Stimulated activated CD4-positive, alpha-beta T cell treated with anti-CD3 and anti-CD28 coated beads, Interleukin-12 subunit alpha, Interleukin-12 subunit beta, amount 100 ng/mL, for 48 hours (primary cell): ENCODE data around the gene BMPER.

Experiments used
- DNase-seq, 3 donors: peaks; one replicate each; pipeline ENCODE4 v3.0.0-alpha.2; 2020; ENCODE audit warnings: low read depth in 2 of 3, low spot score in 1 of 3

BMPER gene

DNA sequence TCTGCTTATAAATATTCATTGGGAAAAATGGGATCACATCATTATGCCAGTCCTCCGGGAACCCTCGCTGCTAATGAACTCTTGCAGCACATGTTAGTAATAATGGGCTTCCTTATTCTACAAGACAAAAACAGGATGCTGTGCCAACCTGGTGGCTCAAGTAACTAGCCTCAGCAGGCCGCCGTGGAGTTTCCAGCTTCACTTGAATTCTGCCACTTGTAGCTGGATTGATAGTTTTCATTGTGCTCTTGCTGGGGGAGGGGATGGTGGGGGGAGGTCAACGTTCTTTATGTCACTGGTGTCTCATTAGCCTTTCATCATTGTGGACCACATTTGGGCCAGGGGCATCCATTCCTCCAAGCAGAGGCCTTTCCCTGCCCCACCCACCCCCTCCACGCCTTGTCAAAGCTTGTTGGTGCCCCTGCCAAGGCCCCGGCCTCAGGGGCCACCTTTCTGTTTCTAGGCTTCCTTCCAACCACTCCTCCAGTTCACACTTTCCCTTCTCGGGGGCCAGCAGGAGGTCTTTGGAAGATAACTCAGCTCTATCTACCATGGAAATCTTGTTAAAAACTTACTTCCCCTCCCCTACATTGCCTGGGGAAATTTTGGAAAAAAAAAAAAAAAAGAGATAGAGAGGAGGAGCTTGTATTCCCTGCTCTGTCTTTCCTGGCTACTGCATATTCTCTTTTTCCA lies 153.9 kb downstream of the BMPER start:
- DNase-seq: no peak

DNA sequence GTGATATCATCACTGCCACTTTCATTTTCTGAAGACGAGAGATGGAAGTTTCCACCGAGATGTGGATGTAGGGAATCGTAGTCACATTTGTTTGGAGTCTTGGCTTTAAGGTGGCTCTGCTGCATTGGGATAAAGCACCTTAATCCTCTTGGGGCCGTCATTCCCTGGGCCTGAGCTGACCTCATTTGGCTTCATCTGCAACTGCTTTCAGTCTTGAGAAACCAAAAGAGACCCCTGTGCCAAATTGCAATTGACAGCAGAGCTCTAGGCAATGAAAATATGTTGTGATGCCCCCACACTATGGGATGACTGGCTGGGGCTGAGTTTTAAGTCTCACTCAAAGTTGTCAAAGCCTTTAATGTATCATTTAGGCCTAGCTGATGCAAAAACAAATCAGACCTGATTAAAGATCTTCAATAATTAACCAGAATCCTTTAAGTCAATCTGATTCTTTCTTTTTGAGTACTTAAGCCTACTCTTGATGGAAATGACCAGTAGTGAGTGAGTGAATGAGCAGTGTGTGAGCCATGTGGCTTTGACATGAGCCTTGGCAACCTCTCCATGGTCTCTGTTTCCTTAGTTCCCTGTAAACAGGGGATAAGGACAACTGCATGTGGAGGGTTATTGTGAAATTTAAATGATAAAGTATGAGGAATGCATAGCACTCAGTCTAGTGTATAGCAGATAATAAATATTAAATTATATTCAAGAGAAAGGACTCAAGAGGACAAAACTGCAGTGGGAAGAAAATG lies 155.0 kb downstream of the BMPER start:
- no peak for DNase-seq

DNA sequence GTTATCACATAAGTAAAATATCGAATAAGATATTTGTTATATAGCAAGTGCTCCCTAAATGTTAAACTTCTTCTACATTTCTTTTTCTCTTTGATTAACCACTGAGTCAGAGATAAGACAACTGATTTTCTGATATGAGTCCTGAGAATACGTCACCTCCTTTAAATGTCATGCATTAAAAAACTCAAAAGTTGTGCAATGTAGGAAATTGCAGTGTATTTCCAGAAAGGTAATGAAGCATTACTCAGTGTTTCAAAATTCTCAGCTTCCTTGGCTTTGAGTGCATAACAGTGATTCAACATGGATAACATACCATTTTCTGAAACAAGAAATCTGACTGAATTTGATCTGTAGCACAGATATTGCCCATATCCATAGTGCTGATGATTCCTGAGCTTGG lies 155.8 kb downstream of the BMPER start:
- DNase-seq: no peak

DNA sequence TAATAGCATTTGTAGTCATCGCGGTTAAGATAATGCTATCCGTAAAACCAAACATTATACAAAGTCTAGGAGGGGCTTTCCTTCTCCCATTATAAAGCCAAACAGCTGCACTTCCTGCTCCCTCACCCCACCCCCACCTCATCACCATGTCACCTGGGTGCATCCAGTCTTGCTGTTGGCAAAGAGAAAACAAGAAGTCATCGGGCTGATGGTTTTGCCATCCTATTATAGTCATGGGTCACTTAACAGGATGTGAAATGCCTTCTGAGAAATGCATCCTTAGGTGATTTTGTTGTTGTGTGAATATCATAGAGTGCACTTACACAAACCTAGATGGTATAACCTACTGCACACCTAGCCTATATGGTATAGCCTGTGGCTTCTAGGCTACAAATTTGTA lies 157.0 kb downstream of the BMPER start:
- DNase-seq: no peak

DNA sequence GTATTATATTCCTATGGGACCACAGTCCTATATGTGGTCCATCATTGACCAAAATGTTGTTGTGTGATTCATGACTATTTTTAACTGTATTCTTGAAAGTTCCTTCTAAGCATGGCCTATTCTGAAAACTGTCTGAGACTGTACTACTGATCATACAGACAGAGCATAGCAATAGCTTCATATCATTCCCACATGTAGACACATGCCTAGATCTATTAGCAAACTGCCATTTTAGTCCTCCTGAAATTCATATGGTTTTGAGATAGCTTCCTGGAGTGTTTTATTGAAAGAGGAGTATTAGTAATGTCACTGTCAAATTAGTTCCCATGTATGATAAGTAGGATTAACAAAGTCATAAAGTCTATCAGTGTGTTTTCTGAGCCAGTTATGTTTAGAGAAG lies 157.5 kb downstream of the BMPER start:
- DNase-seq: no peak

DNA sequence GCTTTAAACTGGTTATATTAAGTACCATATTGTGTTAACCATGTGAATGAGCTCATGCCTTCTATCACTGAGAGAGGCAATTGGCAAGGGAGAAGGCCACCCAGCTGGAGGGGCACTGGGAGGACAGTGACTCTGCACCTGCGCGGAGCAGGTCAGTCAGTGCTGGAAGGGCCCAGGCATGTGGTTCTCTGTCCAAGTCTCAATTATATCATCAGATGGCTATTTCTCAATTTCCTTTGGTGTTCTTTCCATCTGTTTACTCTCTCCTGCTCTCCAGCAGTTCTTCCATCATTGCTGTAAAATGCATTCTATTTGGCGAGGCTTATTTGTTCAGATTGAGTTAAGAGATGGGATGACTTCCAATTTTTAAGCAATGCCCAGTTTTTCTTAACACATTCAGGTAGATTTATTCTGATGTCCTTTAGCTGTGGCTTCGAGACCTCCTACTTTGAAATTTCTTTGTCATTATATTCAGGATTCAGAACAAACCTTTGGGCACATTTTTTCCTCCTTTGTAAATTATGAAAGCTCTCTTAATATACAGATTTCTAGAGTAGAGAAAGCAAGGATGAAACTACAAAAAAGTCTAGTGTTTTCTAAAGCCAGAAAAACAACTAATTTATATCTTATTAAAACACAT lies 159.3 kb downstream of the BMPER start:
- no peak for DNase-seq

DNA sequence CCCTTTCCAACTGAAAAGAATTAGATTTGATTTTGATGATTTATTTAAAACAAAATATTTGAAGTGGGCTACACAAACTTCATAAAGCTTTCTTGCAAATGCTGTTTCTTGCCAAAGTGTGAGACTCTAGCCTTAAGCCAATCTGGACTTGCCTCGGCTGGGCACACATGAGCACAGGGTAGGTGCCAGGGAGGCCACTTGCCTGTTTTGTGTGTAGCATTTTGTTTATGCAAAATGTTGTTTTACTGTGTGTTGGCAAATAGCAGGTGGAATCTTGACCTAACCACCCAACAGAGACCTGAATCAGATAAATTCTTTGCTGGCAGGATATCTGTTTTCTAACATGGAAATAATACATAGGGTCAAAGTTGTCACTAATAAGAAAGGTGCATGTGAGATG lies 161.1 kb downstream of the BMPER start:
- DNase-seq: no peak

DNA sequence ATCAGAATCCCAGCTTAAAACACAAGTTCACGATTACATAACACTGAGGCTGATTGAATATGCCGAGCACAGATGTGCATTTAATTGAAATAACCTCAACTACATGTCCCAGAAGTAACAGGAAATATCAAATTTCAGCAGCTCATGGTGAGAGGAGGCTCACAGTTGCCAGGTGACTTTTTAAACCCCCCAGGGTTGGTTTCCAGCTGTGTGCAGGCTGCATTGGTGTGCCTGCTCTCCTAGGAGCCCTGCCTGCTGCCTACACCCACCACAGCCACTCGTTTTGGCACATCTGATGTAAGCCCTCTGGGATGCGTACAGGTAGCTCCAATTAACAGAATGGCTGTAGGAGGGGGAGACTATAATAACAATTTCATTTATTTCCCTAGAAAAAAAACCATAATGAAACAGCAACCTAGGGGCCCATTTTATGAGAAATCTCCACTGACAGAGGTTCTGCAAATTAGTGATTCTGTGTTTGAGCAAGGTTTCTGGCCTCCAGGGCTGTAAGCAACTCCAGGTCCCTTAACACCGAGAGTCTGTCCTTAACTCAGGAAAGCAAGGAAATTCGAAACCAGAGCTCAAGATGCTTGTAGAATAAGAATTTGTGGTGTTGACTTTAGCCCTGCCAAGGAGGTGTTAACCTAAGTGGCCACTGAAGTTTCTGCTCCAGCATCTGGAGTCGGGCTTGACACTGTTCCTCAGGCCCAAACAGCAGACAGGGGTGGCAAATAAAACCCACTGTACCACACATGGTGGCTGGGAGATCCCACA lies 161.9 kb downstream of the BMPER start:
- no peak for DNase-seq

DNA sequence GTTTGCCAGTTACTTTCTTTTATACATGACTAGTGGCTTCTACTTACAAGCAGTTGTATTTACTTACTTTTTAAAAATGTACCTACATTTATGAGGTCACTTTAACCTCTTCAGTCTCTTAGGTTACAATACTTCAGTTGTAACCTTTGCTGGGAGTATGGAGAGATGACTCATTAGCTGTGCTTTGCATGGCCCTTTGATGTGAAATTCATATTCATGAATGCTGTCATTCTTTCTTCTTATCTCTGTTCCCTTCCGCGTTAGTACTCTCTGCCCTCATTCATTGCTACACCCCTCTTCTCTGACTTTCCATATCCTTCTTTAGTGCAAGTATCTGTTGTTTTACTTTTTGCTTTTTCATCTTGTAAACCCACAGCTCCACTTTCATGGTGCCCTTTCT lies 164.3 kb downstream of the BMPER start:
- no peak for DNase-seq

DNA sequence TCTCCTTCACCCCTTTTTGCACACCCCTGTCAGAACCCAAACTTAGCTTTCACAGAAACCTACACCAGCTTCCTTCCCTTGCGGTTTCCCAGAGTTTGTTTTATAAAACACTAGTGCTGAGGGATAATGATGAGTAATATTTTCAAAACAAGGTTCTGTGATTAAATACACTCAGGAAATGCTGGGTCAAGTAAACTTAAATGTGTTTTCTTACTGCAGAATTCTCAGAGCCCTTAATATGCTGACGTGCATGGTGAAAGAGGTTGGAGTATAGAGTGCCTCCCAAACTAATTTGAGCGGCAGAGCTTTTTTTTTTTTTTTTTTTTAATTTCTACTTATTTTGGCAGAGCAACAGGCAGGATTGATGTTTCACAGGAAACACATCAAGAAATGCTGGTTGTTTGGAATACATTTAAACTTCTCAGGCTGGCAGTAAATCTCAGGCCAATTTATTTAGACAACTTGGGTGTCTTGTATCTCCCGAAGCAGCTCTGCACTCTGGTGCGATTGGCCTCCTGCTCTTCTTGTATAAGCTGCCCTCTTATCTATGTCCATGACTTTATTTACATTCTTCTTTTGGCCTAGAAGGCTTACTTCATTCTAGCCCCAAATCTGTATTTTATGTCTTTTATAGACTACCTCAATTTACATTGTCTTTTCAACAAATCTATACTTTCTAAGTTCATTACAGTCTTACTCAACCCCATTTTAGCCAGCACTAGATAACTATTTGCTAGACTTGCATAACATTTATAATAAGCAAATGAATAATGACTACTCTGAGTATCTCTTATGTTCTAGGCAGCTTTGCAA lies 165.4 kb downstream of the BMPER start:
- DNase-seq: no peak

DNA sequence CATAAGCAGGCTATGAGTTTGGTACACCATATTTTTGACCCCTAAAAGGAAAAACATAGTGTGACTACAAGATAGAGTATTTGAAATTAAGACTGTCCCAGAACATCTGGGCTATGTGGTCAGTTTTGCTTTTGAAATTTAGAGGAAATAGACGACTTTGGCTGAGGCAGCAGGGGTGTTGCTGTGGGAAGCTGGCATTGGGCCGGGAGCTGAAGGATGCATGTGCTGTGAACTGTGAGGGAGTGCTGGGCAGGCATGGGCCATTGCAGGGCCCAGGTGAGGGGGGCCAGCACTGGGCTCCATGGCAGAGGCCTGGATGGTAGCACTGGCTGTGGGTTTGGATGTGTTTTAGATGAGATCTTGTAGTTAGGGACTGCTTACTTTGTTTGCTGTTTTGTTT lies 168.3 kb downstream of the BMPER start:
- no peak for DNase-seq

DNA sequence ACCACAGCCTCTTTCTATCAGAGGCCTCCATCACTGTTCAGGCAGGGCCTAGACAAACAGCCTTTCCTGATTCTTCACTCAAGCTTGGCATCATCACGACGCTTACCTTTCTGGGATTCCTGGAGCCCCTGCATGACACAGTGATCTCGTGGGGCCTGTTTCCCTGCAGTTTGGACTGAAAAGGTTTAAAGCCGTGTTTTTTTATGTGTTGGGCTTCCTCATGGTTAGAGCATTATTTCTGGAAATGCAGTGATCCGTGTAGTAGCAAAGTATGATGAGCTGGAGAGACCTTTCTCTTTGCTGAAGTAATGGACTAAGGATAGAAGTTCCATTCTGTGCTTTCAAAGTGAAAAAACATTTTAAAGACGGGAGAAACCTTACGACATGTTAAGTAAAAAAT lies 169.1 kb downstream of the BMPER start:
- DNase-seq: no peak

DNA sequence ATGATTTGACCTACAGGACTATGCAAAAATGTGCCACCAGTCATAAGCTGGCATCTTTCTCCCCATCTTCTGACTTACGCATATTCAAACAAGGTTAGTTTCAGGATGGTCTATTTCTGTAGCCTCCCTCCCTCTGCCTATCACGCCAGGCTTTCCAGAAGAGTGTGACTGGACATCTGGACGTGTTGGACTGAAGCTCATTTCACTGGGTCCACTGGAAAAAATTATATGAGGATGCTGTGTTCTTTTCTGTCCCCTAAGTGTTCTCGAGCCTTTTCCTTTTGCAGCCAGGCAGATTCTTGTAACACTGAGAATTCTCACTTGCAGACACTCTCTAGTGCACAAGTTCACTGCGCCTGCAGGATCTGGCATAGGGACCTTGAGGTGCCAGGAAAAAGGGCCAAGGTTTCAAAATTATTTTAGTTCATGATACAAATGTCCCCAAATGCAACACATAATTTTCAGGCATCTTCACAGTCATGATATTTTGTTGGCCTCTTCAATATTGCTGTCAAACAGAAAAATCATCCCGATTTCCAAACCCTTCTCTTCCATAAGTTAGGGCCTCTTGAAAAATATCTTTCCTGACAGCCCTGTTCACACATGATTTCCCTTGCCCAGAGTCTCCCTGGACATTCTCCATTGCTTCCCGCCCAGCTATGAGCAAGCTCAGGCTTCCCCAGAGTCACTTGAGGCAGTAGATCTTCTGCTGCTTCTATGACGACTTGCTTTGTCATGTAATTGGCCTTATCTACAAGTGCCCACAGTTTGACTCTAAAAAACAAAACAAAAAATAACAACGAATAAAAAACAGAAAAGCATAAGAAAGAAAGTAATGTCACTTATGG lies 170.4 kb downstream of the BMPER start:
- DNase-seq: no peak

DNA sequence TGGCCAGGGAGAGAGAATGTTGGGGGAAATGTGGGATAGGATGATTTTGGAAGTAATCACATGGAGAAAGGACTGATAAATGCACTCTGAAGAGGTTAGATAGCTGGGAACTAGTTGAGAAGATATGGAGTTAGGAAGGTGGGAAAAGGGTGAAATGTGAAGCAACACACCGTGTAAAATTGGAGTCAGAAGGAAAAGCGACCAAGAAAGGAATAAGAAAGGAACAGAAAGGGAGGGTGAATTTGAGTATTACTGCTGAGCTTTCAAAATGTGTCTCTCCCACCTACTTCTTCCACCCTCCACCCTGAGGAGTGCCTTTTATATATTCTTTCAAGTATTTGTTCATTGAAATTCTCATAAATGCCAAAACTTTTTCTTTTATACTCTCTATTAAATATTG lies 171.8 kb downstream of the BMPER start:
- DNase-seq: no peak

DNA sequence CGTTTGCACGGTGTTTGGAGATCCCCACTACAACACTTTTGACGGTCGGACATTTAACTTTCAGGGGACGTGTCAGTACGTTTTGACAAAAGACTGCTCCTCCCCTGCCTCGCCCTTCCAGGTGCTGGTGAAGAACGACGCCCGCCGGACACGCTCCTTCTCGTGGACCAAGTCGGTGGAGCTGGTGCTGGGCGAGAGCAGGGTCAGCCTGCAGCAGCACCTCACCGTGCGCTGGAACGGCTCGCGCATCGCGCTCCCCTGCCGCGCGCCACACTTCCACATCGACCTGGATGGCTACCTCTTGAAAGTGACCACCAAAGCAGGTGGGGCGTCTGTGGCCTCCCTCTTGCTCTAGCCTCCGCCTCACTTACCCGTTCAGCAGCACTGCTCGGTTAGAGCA lies 173.5 kb downstream of the BMPER start:
- DNase-seq: no peak

DNA sequence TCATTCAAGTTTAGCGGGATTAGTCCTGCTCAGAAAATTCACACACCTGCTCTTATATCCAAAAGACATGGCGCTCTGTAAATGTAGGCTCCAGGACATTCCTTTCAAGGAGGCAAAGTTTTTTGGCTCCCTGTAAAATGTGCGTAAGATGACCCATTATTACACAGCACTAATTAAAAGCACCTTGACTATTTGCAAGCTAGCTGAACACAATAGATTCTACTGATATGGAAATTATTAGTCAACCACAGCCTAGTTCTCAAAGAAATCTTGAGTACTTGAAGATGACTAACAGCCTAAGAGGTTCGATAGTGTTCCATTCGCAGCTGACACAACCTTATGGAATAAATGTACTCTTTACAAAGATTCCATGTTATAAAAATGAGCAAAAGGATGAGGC lies 175.2 kb downstream of the BMPER start:
- DNase-seq: no peak

DNA sequence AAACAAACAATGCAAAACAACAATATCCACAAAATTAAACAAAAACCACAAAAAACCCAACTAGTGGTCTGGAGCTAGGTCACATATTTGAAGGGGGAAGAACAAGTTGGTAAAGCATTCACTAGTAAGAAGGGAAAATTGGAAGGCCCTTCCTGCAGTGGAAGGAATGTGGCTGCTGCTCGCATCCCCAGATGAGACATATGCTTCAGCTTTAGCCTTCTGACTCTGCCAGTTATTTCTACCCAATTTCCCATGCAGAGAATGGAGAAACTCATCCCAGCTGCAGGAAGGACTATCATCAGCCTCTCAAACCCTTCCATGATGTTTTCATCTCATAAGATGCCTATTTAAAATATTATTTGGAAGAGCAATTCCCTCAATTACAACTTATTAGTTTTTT lies 176.6 kb downstream of the BMPER start:
- DNase-seq: no peak

DNA sequence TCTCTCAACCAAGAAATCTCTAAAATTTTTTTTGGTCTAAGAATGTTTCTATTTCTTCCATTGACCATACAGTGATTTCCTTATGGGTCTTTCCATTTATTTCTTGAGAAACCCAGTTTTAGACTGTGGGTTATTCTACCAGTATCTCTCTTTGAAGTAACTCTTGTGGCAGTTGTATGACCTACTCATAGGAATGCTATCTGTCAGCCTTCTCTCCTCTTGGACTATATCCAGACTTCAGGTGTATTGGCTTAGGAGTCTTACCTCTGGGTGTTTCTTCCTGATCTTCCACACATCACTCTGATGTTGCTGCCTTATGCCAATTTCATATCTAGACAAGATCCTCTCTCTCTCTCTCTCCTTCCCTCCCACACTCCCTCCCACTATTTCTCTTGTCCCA lies 178.1 kb downstream of the BMPER start:
- no peak for DNase-seq

DNA sequence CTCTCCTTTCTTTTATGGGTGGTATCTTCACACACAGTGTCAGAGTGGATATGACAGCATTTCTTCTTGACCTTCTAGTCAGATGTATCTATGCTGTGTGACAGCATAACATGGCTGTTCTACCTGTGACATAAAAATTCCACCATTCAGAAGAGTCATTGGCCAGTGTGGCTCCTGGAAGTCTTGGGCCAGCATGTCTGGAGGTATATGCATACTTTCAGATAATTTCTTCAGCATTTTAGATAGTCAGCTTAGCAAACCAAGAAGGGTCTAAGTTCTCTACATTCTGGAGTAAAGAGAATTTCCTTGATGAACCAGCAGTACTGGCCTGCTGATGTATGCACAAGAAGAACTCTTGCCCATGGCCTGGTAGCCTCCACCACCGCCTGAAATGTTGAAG lies 179.3 kb downstream of the BMPER start:
- no peak for DNase-seq

DNA sequence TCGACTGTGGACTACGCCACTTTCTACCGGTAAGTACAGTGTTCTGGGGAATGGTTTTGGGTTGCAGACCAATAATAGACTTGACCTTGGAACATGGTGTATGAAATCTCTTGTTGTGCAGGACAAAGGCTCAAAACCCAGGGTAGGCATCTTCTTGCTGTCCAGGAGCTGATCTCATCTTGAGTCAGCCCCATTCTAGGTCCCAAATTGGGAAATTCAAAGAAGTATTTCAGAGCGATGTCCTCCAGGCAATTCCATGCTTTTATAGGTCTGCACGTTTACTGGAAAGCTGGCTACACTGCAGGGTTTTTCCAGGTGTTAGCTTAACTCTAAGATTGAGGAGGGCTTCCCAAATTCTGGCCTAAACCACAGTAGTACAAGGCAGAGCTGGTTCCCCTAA lies 180.7 kb downstream of the BMPER start:
- DNase-seq: no peak
